Esophagus (tissue), 2 donors: ENCODE data around the gene PALLD. TPM values are rescaled to one million over a fixed set of nuclear protein-coding genes. Genes with fewer than 3 reads are reported as not detected.
A peak's percentile ranks its signal among the peaks of the same experiment; 100 is the strongest.

Experiments
- H3K27ac ChIP-seq, 2 donors: one replicate each; pipeline ENCODE4 v1.5.1; 2013; ENCODE audit warnings: low read depth in 2 of 2, mild to moderate bottlenecking in 2 of 2, inconsistent platforms in 1 of 2, low read length in 1 of 2, moderate library complexity in 1 of 2
- H3K27me3 ChIP-seq, 2 donors: one replicate each; pipeline ENCODE4 v1.6.1; 2013; ENCODE audit warnings: low read length in 2 of 2, control low read depth in 1 of 2, mild to moderate bottlenecking in 1 of 2; ENCODE audit not compliant: insufficient read depth in 2 of 2, control insufficient read depth in 1 of 2
- H3K36me3 ChIP-seq, 2 donors: one replicate each; pipeline ENCODE4 v1.6.1; 2013; ENCODE audit warnings: low read length in 1 of 2; ENCODE audit not compliant: control insufficient read depth in 2 of 2, insufficient read depth in 2 of 2
- H3K4me1 ChIP-seq, 2 donors: one replicate each; pipeline ENCODE4 v1.6.1; 2013; ENCODE audit warnings: low read length in 1 of 2; ENCODE audit not compliant: control insufficient read depth in 2 of 2, insufficient read depth in 2 of 2
- H3K4me3 ChIP-seq, 2 donors: one replicate each; pipeline ENCODE4 v1.5.1; 2013; ENCODE audit warnings: low read length in 2 of 2, mild to moderate bottlenecking in 2 of 2, low read depth in 1 of 2, moderate library complexity in 1 of 2
- H3K9me3 ChIP-seq, 2 donors: one replicate each; pipeline ENCODE4 v1.6.1; 2013; ENCODE audit warnings: mild to moderate bottlenecking in 2 of 2, low read depth in 1 of 2, low read length in 1 of 2, moderate library complexity in 1 of 2; ENCODE audit not compliant: control insufficient read depth in 2 of 2, insufficient read depth in 1 of 2
- WGBS, 2 donors: extraction: QIAGEN DNeasy Blood & Tissue Kit; methylation state at CpG; one replicate each; pipeline ENCODE4 v1.1.7; 2013; 5-methylcytosine and 5-hydroxymethylcytosine counted together
- polyA plus RNA-seq, 2 donors: library from polyadenylated mRNA; stranded (reverse); fragments of 200-250 nt; gene quantifications; one replicate each; pipeline ENCODE4 v1.2.3, GENCODE V29; 2013
- donor health status: healthy with polysubstance abuse.
- donor health status: Bipolar disorder and iron deficiency.

PALLD gene
- polyA plus RNA-seq, 2 donors, result 34.7 to 101 TPM

- Histone ChIP-seq H3K4me1 (no peaks in the 10 kb centered on the region), H3K9me3 (no peaks in the 10 kb centered on the region), H3K4me3 (no peak overlapping the region), H3K27me3 (no peaks in the 10 kb centered on the region), H3K27ac (peak overlapping the region; percentile 33 to 44), H3K36me3 (no peaks in the 10 kb centered on the region)
- 67 to 73% methylated on average over 5 of the region's 5 CpGs for WGBS, 2 donors
These were observed 247.2 kb downstream of the PALLD start for GRCh38 chr4:168744021-168744420.

- no peak overlapping the region for H3K27ac ChIP-seq
- no peak overlapping the region for H3K4me3 ChIP-seq
- 64 to 80% methylated on average over 1 of the region's 1 CpG for WGBS, 2 donors
- no peaks in the 10 kb centered on the region for H3K4me1 ChIP-seq
- no peaks in the 10 kb centered on the region for H3K9me3 ChIP-seq
- no peaks in the 10 kb centered on the region for H3K27me3 ChIP-seq
- H3K36me3 ChIP-seq, result no peaks in the 10 kb centered on the region
These were observed 252.0 kb downstream of the PALLD start for GRCh38 chr4:168748807-168749206.

- H3K9me3 ChIP-seq, result no peaks in the 10 kb centered on the region
- WGBS, 2 donors, result 63 to 64% methylated on average over 12 of the region's 12 CpGs
- H3K27ac ChIP-seq, result peak overlapping the region in 1 of 2 donors; percentile 22
These were observed 254.7 kb downstream of the PALLD start for GRCh38 chr4:168751263-168752225.

GRCh38 chr4:168755598-168756477 is 259.0 kb downstream of the PALLD start:
- Histone ChIP-seq H3K27me3 (no peaks in the 10 kb centered on the region), H3K4me3 (no peak overlapping the region), H3K36me3 (no peaks in the 10 kb centered on the region), H3K27ac (no peak overlapping the region), H3K4me1 (no peaks in the 10 kb centered on the region), H3K9me3 (no peaks in the 10 kb centered on the region)
- 92 to 94% methylated on average over 8 of the region's 8 CpGs for WGBS, 2 donors

More at GRCh38 chr4:168751263-168752225, 254.7 kb downstream of the PALLD start:
- H3K27me3 ChIP-seq, result no peaks in the 10 kb centered on the region
- no peaks in the 10 kb centered on the region for H3K36me3 ChIP-seq
- H3K4me1 ChIP-seq, result no peaks in the 10 kb centered on the region
- H3K4me3 ChIP-seq, result no peak overlapping the region

GRCh38 chr4:168757500-168757899 is 260.6 kb downstream of the PALLD start:
- Histone ChIP-seq H3K9me3 (no peaks in the 10 kb centered on the region), H3K4me3 (no peak overlapping the region), H3K4me1 (no peaks in the 10 kb centered on the region), H3K27ac (no peak overlapping the region), H3K27me3 (no peaks in the 10 kb centered on the region), H3K36me3 (no peaks in the 10 kb centered on the region)
- 85 to 86% methylated on average over 8 of the region's 8 CpGs for WGBS, 2 donors

- Histone ChIP-seq H3K4me3 (no peak overlapping the region), H3K4me1 (no peaks in the 10 kb centered on the region), H3K27ac (no peak overlapping the region), H3K36me3 (no peaks in the 10 kb centered on the region), H3K27me3 (no peaks in the 10 kb centered on the region), H3K9me3 (no peaks in the 10 kb centered on the region)
- 31 to 49% methylated on average over 4 of the region's 4 CpGs for WGBS, 2 donors
These were observed 261.6 kb downstream of the PALLD start for GRCh38 chr4:168758351-168758876.

- no peaks in the 10 kb centered on the region for H3K27me3 ChIP-seq
- H3K36me3 ChIP-seq, result no peaks in the 10 kb centered on the region
- H3K4me3 ChIP-seq, result no peak overlapping the region
- H3K4me1 ChIP-seq, result no peaks in the 10 kb centered on the region
- H3K27ac ChIP-seq, result no peak overlapping the region
- H3K9me3 ChIP-seq, result no peaks in the 10 kb centered on the region
- 67 to 89% methylated on average over 1 of the region's 1 CpG for WGBS, 2 donors
These were observed 262.5 kb downstream of the PALLD start for GRCh38 chr4:168759321-168759720.

- 84 to 87% methylated on average over 10 of the region's 10 CpGs for WGBS, 2 donors
- no peaks in the 10 kb centered on the region for H3K4me1 ChIP-seq
- H3K9me3 ChIP-seq, result no peaks in the 10 kb centered on the region
- H3K4me3 ChIP-seq, result no peak overlapping the region
- H3K36me3 ChIP-seq, result no peaks in the 10 kb centered on the region
- H3K27me3 ChIP-seq, result no peaks in the 10 kb centered on the region
- no peak overlapping the region for H3K27ac ChIP-seq
These were observed 263.2 kb downstream of the PALLD start for GRCh38 chr4:168759959-168760527.

GRCh38 chr4:168761066-168761465 is 264.2 kb downstream of the PALLD start:
- Histone ChIP-seq H3K27ac (no peak overlapping the region), H3K27me3 (no peaks in the 10 kb centered on the region), H3K9me3 (no peaks in the 10 kb centered on the region), H3K4me3 (no peak overlapping the region), H3K36me3 (no peaks in the 10 kb centered on the region), H3K4me1 (peaks cover 0 to 4% of the 10 kb centered on the region in 2 donors)
- 90 to 92% methylated on average over 4 of the region's 4 CpGs for WGBS, 2 donors
